Right lobe of liver (tissue), 6 donors: ENCODE measurements around the gene FAM24A. TPM values are rescaled to one million over a fixed set of nuclear protein-coding genes. Genes with fewer than 3 reads are reported as not detected.

Experiments used
- ATAC-seq, 4 donors: fragments of 200-7000 bp; cut with Tn5 transposase; one replicate each; pipeline ENCODE4 v1.9.1; 2020; ENCODE audit warnings: mild to moderate bottlenecking in 4 of 4, moderate library complexity in 4 of 4
- DNase-seq, 3 donors: peaks; one replicate each; pipeline ENCODE4 v3.0.0-alpha.2; 2020
- H3K27ac ChIP-seq, 3 donors: fragments of 200-600 bp; one replicate each; pipeline ENCODE4 v1.8.0; 2022
- H3K27me3 ChIP-seq, 2 donors: fragments of 200-600 bp; one replicate each; pipeline ENCODE4 v1.8.0; 2022
- H3K36me3 ChIP-seq, 4 donors: fragments of 200-600 bp; sonication (generic) in 1 of 4; one replicate each; pipeline versions ENCODE4 v1.5.1 to v1.8.0; 2017 to 2022; ENCODE audit warnings: control low read depth in 1 of 4
- H3K4me1 ChIP-seq, 4 donors: fragments of 200-600 bp; sonication (generic) in 1 of 4; one replicate each; pipeline versions ENCODE4 v1.5.1 to v1.8.0; 2017 to 2022; ENCODE audit warnings: control low read depth in 1 of 4
- H3K4me3 ChIP-seq, 3 donors: fragments of 200-600 bp; one replicate each; pipeline ENCODE4 v1.8.0; 2022
- H3K9me3 ChIP-seq, 4 donors: fragments of 200-600 bp; sonication (generic) in 1 of 4; one replicate each; pipeline versions ENCODE4 v1.5.1 to v1.8.0; 2017 to 2022; ENCODE audit warnings: control low read depth in 1 of 4
- CTCF ChIP-seq, 4 donors: fragments of 200-600 bp in 3 of 4; fragments of 450-650 bp in 1 of 4; IDR thresholded peaks; one replicate each; pipeline versions ENCODE4 v1.5.1 to v1.8.0; 2016 to 2022; ENCODE audit warnings: antibody characterized with exemption in 4 of 4, mild to moderate bottlenecking in 2 of 4
- POLR2A ChIP-seq: fragments of 450-650 bp; IDR thresholded peaks from one replicate; pipeline ENCODE4 v1.6.1; 2017; ENCODE audit warnings: antibody characterized with exemption, mild to moderate bottlenecking
- WGBS: methylation state at CpG from one replicate; pipeline ENCODE4 v1.1.6; 2018; ENCODE audit warnings: low coverage, low lambda C conversion rate; ENCODE audit not compliant: insufficient coverage; ENCODE audit errors: missing lambda C conversion rate; 5-methylcytosine and 5-hydroxymethylcytosine counted together
- intact Hi-C, 2 donors: fragments of 100-400 bp; cut with DNase I; formaldehyde crosslinking; loops; one replicate each; pipeline versions ENCODE4 v1.11.2 to v1.14.1; 2022
- long read RNA-seq: library from polyadenylated mRNA; unstranded; transcript quantifications from one replicate; pipeline ENCODE4 v2.0.0, GENCODE V29; 2019
- total RNA-seq, 6 experiments: library from RNA; depleted of rRNA in 2 of 6; stranded (reverse); fragments of >200 nt in 2 of 6; fragmentation: NEBNext Ultra II Directional in 3 of 6; extraction: Animal tissue kit (Norgen Biotek cat#: 25700) in 3 of 6; gene quantifications; one replicate each; pipeline versions ENCODE4 v1.1.0 to v1.2.4, GENCODE V29; 2016 to 2023
- donor health status: DM: no; HTN: yes; CAD: no.
- donor health status: DM: no; HTN: no; CAD: no.
- donor health status: DM: no; HTN: no; CAD: no.
- donor health status: DM: no; HTN: yes; CAD: no.
- donor health status: DM: no; HTN: yes; CAD: no.

The FAM24A gene
- not detected for total RNA-seq
- long read RNA-seq, result 0 reads

GRCh38 chr10:122910310-122910709, at the start of gene FAM24A:
Gene FAM24A, plus strand, starts transcription at chr10:122910610. Its CDS starts 1,025 bp downstream, at chr10:122911635.
- Histone ChIP-seq H3K27me3 (no peaks in the 10 kb centered on the region), H3K36me3 (no peaks in the 10 kb centered on the region), H3K4me3 (no peak within 1 kb of the TSS), H3K27ac (no peak within 1 kb of the TSS), H3K9me3 (no peaks in the 10 kb centered on the region), H3K4me1 (no peaks in the 10 kb centered on the region)
- ATAC-seq (no peak), DNase-seq (no peak)
- WGBS, result 30% methylated on average over 1 of the region's 1 CpG
- TF ChIP-seq CTCF (IDR thresholded peaks at IDR 0.05) (no peak), POLR2A (no peak)
- intact Hi-C loops, result no loop called here

GRCh38 chr10:122861711-122862161, 48.7 kb upstream of the FAM24A start:
- no peak for TF ChIP-seq POLR2A
- TF ChIP-seq CTCF (IDR thresholded peaks at IDR 0.05), result no peak
- DNase-seq (no peak), ATAC-seq (peak in 1 of 4 donors; percentile 22)
- Histone ChIP-seq H3K9me3 (no peaks in the 10 kb centered on the region), H3K27me3 (no peaks in the 10 kb centered on the region), H3K4me1 (no peaks in the 10 kb centered on the region), H3K4me3 (no peak overlapping the region), H3K36me3 (no peaks in the 10 kb centered on the region), H3K27ac (no peak overlapping the region)
- intact Hi-C loops, result no loop called here
- WGBS, result 33% methylated on average over 1 of the region's 1 CpG

- Histone ChIP-seq H3K27ac (no peak overlapping the region), H3K4me1 (no peaks in the 10 kb centered on the region), H3K9me3 (no peaks in the 10 kb centered on the region), H3K4me3 (no peak overlapping the region), H3K27me3 (no peaks in the 10 kb centered on the region), H3K36me3 (no peaks in the 10 kb centered on the region)
- 91% methylated on average over 2 of the region's 2 CpGs for WGBS
- DNase-seq (no peak), ATAC-seq (peak in 1 of 4 donors; percentile 60)
- TF ChIP-seq CTCF (IDR thresholded peaks at IDR 0.05), result no peak
- TF ChIP-seq POLR2A, result no peak
- intact Hi-C loops, result no loop called here
Observed at GRCh38 chr10:122863216-122864193, 46.9 kb upstream of the FAM24A start.

GRCh38 chr10:122864194-122864592, 46.2 kb upstream of the FAM24A start:
- no peaks in the 10 kb centered on the region for H3K4me1 ChIP-seq
- DNase-seq, result no peak
- H3K27ac ChIP-seq, result no peak overlapping the region
- intact Hi-C loops, result no loop called here
- no peaks in the 10 kb centered on the region for H3K36me3 ChIP-seq
- H3K27me3 ChIP-seq, result no peaks in the 10 kb centered on the region
- TF ChIP-seq CTCF (IDR thresholded peaks at IDR 0.05) (no peak), POLR2A (no peak)
- H3K4me3 ChIP-seq, result no peak overlapping the region
- no peaks in the 10 kb centered on the region for H3K9me3 ChIP-seq
- 87% methylated on average over 2 of the region's 2 CpGs for WGBS
- no peak for ATAC-seq
